ENCODE measurements around the gene TMEM238. TPM values are rescaled to one million over a fixed set of nuclear protein-coding genes. Genes with fewer than 3 reads are reported as not detected.

The TMEM238 gene
- total RNA-seq, 1 donor from 2014 or later = not detected

- no peak for DNase-seq (ENCODE audit: low spot score in 2 of 2)
- H3K4me3 ChIP-seq = no peak overlapping the region
Observed at GRCh38 chr19:55345101-55345817, 38.8 kb downstream of the TMEM238 start.

DNA sequence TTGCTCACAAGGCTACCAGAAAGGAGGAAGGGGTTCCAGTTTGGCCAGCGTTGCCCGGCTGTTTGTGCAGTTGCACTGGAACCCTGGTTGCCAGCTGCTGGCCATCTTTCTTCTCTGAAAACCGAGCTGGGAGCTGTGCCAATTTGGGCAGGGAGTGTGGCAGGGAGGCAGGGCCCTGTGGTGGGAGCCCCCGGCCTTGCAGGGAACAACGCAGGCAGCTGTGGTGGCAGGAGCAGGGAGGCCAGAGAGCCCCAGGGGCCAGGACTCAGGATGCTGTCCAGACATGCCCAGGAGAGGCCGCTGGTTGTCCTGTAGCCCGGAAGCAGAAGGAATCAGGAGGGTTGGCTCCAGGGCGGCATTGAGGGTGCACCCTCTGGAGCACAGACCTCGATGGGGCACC is 39.6 kb downstream of the TMEM238 start:
- intact Hi-C loops (cut with DNase I) = no loop called here
- no peak for DNase-seq (ENCODE audit: low spot score in 2 of 2)
- Histone ChIP-seq H3K9me3 (no peaks in the 10 kb centered on the region), H3K36me3 (peaks cover 13 to 25% of the 10 kb centered on the region in 2 donors), H3K4me3 (no peak overlapping the region), H3K27ac (no peak overlapping the region), H3K4me1 (peaks cover 5 to 17% of the 10 kb centered on the region in 2 donors), H3K27me3 (no peaks in the 10 kb centered on the region)
- TF ChIP-seq CTCF (IDR thresholded peaks at IDR 0.05) = no peak

More at GRCh38 chr19:55345101-55345817, 38.8 kb downstream of the TMEM238 start:
- no peaks in the 10 kb centered on the region for H3K27me3 ChIP-seq
- peaks cover 13 to 25% of the 10 kb centered on the region in 2 donors for H3K36me3 ChIP-seq
- no peak for TF ChIP-seq CTCF (IDR thresholded peaks at IDR 0.05)
- intact Hi-C loops (cut with DNase I) = no loop called here
- peaks cover 4 to 14% of the 10 kb centered on the region in 2 donors for H3K4me1 ChIP-seq
- H3K9me3 ChIP-seq = no peaks in the 10 kb centered on the region
- H3K27ac ChIP-seq = no peak overlapping the region

DNA sequence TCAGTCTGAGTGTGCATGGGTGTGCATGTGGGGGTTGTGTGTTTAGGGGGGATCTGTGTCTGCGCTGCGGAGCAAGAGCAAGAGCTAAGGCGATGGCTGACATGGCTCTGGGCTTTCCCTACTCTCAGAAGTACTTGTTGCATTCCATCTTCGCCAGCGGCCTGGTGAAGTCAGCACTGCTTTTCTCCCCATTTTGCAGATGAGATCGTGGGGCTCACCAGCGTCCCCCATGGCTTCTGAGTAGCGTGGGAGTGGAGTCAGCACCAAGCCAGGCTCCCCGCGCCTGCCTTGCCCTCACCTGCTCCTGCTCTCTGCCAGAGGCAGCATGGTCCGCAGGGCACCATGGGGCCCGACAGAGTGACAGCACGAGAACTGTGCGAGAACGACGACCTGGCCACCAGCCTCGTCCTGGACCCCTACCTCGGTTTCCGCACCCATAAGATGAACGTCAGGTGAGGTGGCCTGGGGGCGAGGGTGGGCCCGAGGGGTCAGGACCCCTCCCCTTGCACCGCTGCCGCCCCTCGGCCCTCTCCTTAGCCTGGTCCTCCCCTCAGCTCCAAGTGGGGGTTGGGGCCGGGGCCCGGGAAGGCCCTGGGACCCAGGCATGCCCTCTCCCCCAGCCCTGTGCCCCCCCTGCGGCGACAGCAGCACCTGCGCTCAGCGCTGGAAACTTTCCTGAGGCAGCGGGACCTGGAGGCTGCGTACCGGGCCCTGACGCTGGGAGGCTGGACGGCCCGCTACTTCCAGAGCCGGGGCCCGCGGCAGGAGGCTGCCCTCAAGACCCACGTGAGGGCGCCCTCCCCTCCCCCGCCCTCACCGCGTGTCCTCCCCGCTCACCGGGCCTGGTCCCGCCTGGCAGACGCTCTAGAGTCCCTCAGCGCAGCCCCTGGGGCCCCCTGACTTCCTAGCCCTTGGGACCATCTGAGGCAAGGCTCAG is 42.2 kb downstream of the TMEM238 start:
- Histone ChIP-seq H3K9me3 (no peaks in the 10 kb centered on the region), H3K4me1 (peaks cover 5 to 17% of the 10 kb centered on the region in 2 donors), H3K27me3 (no peaks in the 10 kb centered on the region), H3K36me3 (peaks cover 13 to 18% of the 10 kb centered on the region in 2 donors), H3K27ac (no peak overlapping the region), H3K4me3 (peak overlapping the region in 1 of 2 donors; percentile 82)
- DNase-seq (ENCODE audit: low spot score in 2 of 2) = no peak
- intact Hi-C loops (cut with DNase I) = no loop called here
- TF ChIP-seq CTCF (IDR thresholded peaks at IDR 0.05) = no peak

GRCh38 chr19:55341171-55341588 is 42.9 kb downstream of the TMEM238 start:
- no peak for TF ChIP-seq CTCF (IDR thresholded peaks at IDR 0.05)
- H3K36me3 ChIP-seq = peaks cover 12 to 13% of the 10 kb centered on the region in 2 donors
- H3K4me1 ChIP-seq = peaks cover 5 to 17% of the 10 kb centered on the region in 2 donors
- no peak overlapping the region for H3K27ac ChIP-seq
- peak overlapping the region; percentile 82 to 84 for H3K4me3 ChIP-seq
- no peaks in the 10 kb centered on the region for H3K9me3 ChIP-seq
- H3K27me3 ChIP-seq = no peaks in the 10 kb centered on the region
- intact Hi-C loops (cut with DNase I) = no loop called here
- peak in 1 of 2 donors; percentile 80 for DNase-seq (ENCODE audit: low spot score in 2 of 2)

- TF ChIP-seq CTCF (IDR thresholded peaks at IDR 0.05) = peak in 1 of 3 experiments; percentile 28
- peaks cover 5 to 17% of the 10 kb centered on the region in 2 donors for H3K4me1 ChIP-seq
- no peak for DNase-seq (ENCODE audit: low spot score in 2 of 2)
- H3K9me3 ChIP-seq = no peaks in the 10 kb centered on the region
- H3K36me3 ChIP-seq = peaks cover 12 to 13% of the 10 kb centered on the region in 2 donors
- no peak overlapping the region for H3K27ac ChIP-seq
- H3K4me3 ChIP-seq = peak overlapping the region; percentile 82 to 84
- no peaks in the 10 kb centered on the region for H3K27me3 ChIP-seq
- intact Hi-C loops (cut with DNase I) = no loop called here
Observed at GRCh38 chr19:55340784-55341147, 43.3 kb downstream of the TMEM238 start.

Measured in ascending aorta (tissue), 2 donors.